ENCODE measurements around the gene IRAK2.
"Not testable (repeated sequence)": the region's sequence is repeated elsewhere in the genome, so short reads cannot be mapped to it uniquely, and the experiment has no call there.

GRCh38 chr3:10135872-10136271 lies 28.8 kb upstream of the IRAK2 start:
- not testable (repeated sequence) for TF ChIP-seq CTCF, POLR2A (IDR thresholded peaks at IDR 0.05)

Data from ovary (tissue), 3 donors.